ENCODE measurements around the gene GALNTL6.

GRCh38 chr4:172377486-172378140 lies 564.4 kb downstream of the GALNTL6 start:
- TF ChIP-seq, protein P1, sequence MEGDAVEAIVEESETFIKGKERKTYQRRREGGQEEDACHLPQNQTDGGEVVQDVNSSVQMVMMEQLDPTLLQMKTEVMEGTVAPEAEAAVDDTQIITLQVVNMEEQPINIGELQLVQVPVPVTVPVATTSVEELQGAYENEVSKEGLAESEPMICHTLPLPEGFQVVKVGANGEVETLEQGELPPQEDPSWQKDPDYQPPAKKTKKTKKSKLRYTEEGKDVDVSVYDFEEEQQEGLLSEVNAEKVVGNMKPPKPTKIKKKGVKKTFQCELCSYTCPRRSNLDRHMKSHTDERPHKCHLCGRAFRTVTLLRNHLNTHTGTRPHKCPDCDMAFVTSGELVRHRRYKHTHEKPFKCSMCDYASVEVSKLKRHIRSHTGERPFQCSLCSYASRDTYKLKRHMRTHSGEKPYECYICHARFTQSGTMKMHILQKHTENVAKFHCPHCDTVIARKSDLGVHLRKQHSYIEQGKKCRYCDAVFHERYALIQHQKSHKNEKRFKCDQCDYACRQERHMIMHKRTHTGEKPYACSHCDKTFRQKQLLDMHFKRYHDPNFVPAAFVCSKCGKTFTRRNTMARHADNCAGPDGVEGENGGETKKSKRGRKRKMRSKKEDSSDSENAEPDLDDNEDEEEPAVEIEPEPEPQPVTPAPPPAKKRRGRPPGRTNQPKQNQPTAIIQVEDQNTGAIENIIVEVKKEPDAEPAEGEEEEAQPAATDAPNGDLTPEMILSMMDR (IDR thresholded peaks at IDR 0.05) = no peak
- TF ChIP-seq EZH2 (IDR thresholded peaks at IDR 0.05; ENCODE audit: borderline replicate concordance, insufficient read depth, low read depth, low read length, poor library complexity, severe bottlenecking) = no peak
